GM19043 (cell line): ENCODE data around the gene TNP2.

ENCODE experiments used
- ATAC-seq: cut with Tn5 transposase; IDR thresholded peaks from one replicate; pipeline ENCODE4 v1.9.1; 2021; ENCODE audit warnings: low read depth; ENCODE audit not compliant: unreplicated experiment

The TNP2 gene

DNA sequence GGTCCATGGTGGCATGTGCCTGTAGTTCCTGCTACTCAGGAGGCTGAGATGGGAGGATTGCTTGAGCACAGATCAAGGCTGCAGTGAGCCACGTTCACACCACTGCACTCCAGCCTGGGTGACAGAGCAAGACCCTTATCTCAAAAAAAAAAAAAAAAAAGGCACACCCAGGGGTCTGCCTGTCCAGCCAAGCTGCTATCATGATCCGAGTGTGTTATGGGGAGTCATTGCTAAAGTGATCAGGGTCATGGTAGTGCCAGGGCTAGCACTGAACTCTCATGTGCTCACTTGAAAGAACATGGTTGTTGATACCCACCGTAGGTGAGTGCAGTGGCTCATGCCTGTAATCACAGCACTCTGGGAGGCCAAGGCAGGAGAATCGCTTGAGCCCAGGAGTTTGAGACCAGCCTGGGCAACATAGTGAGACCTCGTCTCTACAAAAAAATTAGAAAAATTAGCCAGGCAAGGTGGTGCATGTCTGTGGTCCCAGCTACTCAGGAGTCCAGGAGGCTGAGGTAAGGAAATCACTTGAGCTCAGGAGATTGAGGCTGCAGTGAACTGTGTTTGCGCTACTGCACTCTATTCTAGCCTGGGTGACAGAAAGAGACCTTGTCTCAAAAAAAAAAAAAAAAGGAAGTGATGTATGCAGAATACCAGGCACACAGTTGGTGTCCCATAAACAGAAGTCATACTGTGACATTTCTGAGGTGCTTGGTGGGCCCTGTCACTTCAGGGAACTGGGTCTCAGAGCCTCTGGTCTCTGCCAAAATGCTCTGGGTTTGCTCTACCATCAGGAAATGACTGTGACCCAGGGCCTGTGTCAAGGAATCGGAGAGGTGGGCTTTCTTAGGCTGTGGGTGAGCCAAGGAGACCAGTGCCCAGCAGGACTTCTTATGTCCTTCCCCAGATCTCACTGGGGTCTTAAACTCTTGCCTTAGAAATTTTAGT is 9.8 kb upstream of the TNP2 start:
- ATAC-seq = no peak

DNA sequence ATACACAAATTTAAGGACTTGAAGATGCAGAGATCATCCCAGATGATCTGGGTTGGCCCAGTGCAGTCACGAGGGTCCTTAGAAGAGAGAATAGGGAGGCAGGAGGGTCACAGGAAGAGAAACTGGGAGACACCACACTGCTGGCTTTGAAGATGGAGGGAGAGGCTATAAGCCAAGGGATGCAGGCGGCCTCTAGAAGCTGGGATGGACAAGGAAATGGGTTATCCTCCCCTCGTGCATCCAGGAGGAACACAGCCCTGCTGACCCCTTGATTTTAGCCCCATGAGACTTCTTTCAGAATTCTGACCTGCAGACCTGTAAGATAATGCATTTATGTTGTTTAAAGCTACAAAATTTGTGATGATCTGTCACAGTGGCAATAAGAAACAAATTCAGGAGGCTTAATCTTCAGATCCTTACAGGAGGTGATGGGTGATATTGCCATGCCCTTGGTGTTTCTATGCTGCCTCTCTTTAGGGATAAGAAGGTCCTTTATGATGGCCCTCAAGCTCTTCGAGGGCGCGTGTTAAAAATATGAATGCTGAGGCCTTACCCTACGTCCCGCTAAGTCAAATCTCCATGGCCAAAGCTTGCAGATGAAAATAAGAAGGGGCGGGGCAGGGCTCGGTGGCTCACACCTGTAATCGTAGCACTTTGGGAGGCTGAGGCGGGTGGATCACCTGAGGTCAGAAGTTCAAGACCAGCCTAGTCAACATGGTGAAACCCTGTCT is 8.6 kb upstream of the TNP2 start:
- ATAC-seq = no peak

DNA sequence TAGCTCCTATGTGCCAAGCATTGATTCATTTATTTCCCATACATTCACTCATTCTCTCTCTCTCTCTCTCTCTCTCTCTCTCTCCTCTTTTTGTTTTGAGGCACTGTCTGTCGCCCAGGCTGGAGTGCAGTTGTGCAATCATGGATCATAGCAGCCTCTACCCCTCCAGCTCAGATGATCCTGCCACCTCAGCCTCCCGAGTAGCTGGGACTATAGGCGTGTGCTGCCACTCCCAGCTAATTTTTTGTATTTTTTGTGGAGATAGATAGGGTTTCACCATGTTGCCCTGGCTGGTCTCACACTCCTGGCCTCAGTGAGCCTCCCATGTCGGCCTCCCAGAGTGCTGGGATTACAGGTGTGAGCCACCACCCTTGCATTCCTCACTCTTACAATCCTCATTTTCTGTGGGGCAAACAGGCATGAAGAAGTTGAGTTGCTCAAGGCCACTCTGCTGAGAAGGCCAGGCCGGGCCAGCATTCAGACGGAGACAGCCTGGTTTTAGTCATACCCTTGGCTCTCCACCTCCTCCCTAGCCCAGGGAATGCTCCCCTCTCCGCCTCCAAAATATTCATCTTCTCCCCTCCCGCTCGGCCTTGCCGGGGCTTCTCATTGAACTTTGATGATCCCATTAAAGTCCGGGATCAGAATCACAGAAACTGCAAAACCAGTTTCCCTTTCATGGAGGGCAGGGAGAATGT is 7.9 kb upstream of the TNP2 start:
- ATAC-seq = no peak

DNA sequence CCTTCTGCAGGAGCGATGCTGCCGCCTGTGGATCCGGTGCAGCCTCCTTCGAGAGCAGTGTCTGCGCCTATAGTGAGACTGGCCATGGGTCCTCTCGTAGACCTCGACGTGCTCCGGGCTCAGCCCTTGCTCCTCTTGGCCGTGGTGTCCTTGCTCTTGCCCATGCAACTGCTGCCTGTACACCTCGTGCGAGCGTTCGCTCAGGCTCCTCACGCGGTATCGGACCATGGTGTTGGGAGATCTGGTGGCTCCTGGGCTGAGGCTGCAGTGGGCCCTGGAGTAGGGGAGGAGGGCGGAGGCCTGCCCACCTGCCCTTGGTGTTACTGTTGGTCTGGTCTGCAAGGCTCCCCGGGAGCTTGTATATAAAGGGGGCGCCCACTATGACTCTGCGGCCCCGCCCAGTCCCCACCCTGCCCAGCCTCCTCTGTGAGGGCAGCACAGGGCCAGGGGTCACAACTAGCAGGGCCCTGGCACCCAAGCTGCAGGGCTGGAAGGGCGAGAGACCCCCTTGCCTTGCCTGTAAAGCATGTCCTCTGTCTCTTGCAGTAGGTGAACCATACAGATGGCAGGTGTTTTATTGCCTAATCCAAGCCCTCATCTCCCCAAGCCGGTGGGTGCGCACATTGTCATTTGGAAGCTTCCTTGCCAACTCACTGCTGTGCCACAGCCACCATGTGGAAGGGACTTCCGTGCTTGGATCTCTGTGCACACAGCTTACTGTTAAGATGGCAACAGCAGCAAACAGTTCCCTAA is 7.2 kb upstream of the TNP2 start, which contains the start of gene PRM2:
Gene PRM2 (minus strand): TSS at position 338 of the 753 bp plus-strand sequence. CDS start 110 bp downstream, at position 228.
- ATAC-seq = no peak

DNA sequence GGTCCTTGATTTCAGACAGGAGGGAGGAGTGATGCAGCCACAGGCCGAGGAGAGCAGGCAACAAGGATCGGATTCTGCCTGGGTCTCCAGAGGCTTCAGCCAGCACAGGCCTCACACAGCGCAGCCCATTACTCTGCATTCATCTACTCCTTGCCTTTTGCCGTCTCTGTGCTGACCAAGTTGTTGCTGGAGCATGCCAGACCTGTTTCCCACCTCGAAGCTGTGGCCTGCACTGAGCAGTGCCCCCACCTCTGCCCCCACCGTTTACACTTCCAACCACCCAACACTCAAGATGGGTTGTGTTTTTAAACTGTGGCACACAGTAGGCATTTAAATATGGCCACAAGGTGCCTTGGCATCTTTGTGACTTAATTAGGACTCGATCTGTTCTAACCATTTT is 5.8 kb upstream of the TNP2 start:
- ATAC-seq = no peak

DNA sequence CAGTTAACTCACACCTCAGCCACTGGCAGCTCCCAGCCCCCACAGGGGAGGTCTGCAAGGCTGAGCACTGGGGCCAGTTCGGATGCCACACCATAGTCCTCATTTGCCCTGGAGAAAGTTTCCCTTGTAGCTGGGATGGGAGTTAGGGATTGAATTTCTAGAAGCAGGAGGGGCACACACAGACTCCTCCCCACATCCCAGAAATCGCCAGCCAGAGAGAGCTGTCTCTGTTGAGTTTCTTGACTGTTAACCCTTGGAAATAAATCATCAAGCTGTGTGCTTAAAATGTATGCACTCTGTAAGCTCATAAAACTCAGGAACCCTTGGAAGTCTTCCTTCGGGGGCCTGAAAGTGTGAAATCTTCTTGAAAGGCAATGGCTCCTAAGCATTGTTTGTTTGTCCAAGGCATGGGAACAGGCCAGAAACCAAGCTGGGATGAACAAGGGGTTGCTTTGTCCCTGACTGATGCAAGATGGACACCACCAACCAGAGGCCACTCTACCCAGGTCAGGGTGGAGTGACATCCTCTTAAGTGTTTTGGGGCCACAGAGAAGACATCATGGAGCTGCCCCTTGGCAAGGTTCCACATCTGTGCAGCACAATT is 4.7 kb upstream of the TNP2 start:
- ATAC-seq = no peak

DNA sequence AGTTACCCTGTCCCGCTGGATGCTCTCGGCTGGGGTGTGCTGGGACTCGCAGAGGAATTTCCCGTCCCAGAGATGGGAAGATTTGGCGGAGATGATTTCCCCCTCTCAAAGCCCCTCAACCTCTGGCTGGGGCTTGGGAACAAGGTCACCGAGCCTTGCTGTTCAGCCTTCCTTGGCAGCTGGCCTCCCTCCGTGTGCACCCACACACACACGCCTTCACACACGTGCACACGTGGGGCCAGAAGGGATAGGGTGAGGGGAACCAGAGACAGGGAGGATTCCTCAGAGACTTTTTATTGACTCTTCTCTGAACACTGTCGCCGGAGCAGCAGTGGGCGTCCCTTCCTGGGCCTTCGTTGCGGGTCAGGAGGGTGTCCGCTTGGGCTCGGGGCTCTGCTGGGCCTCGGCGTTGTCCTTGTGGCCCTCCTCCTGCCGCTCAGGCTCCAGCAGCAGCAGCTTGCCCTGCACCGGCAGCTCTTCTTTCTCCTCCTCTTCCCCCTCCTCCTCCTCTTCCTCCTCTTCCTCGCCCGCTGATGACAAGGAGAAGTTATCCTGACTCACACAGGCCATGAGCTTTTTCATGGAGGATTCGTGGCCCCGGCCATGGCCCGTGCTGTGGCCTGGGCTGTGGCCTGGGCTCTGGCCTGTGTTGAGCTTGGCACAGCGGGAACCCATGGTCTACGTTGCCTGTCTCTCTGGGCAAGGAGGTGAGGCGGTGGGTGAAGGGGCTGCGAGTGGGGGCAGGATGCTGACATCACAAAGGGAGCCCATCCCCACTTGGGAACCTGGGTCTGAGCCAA is 4.0 kb upstream of the TNP2 start, which contains the start of gene PRM3:
Gene PRM3 (minus strand): TSS at position 709 of the 800 bp plus-strand sequence. CDS start 34 bp downstream, at position 675.
- no peak for ATAC-seq

DNA sequence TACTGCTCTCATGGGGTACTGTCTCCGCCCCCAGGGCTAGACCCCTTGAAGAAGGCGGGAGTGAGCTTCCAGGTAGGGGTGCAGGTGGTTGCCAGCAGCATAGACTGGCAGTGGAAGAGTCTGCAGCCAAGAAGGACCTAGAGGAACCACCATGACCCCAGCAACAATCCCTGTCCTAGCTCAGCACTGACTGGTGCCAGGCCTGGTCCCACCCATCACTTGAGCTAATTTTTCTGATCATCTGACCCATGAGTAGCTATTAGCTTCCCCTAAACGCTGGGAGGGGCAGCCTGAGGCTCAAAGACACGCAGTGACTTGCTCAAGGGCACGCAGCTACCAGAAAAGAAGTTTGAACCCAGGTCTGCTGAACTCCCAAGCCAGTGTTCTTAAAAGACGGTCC is 3.4 kb upstream of the TNP2 start:
- ATAC-seq = no peak

DNA sequence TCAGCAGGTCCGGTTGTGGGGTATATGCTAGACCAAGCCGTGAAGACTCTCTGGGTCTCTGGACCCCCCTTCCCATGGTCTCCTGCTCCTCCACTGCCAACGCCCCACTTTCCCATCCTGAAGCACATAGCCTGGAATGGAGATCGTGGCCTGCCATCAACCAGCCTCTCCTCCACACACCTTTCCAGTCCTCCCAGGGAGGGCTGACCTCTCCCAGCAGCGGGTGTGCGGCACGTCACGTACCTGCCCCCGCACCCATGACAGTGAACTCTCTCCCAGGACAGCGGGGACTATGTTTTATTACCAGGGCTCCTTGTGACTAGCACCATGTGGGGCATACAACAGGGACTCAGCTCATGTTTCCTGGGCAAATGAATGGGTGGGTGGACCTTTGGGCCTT is 2.5 kb upstream of the TNP2 start:
- no peak for ATAC-seq

DNA sequence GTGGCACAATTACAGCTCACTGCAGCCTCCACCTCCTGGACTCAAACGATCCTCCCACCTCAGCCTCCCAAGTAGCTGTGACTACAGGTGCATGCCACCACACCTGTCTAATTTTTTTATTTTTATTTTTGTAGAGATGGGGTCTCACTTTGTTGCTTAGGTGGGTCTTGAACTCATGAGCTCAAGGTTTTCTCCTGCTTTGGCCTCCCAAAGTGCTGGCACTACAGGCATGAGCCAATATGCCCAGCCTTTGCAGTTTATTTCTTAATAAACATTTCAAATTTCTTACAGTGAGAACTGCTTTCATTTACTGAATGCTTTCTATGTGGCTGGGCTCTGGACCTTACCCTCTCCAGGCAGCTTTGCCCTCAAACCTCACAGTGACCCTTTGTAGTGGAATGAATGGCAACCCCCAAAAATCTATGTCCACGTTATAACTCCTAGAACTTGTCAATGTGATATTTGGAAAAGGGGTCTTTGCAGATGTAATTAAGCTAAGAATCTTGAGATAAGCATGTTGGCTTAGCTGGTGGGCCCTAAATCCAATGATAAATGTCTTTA is 1.6 kb upstream of the TNP2 start:
- ATAC-seq = no peak

DNA sequence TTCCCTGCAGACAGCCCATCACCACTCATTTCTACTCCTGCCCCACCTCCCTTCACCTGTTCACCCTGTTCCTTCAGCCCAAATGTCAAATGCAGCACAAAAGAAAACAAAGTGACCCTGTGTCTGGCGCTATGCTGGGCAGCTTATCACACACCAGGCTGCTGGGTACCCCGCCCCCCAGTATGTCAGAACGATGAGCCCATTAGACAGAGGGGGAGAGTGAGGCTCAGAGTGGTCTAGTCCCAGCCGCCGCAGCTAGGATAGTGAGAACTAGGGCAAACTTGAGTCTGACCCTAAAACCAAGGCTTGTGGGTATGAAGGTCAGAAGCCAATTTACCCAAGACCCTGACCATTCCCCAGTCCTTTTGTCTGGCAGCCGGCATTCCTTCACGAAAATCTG is 4.0 kb downstream of the TNP2 start:
- no peak for ATAC-seq

DNA sequence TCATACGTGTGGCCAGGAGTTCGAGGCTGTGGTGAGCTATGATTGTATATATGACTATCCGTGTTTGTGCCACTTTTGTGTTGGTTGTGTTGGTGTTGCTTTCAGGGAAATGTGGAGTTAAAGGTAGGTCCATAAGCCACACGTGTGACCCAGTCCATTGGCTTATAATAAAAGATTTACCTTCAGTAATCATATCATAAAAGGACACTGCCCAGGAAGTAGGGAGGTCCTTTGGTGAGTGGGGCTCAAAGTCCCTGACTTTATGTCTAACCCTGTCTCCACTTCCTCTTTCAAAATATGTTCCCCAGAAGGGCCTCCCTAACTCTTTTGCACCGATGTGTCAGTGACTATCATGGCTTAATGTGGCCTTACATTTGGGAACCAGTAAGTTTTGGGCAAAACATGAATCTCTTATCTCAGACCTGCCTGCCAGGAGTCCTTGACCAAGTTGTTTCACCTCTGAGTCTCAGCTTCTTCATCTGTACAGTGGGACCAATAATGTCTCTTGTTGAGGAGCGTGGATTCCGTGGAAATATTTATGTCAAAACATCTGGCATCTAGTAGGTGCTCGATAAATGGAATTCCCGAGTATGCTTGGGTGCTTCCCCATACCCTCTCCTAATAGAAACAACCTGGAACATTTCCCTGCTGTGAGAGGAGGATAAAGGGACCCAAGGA is 4.8 kb downstream of the TNP2 start:
- no peak for ATAC-seq

DNA sequence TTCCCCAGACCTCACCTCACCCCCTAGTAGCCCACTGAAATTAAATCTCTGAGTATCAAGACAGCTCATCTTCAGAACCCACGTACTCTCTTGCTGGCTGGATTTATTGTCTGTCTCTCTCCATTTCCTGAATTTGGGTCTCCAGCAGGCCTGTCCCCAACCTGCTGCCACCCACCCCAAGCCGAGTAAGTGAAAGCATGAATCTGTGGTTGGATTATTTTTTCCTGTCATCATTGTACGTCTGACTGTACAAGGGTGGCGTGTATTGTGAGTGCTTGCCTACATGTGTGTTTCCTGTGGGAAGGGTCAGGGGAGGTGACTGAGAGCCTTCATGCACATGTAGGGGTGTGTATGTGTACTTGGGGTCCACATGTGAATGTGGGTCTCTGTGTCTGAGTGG is 5.4 kb downstream of the TNP2 start:
- ATAC-seq = no peak

DNA sequence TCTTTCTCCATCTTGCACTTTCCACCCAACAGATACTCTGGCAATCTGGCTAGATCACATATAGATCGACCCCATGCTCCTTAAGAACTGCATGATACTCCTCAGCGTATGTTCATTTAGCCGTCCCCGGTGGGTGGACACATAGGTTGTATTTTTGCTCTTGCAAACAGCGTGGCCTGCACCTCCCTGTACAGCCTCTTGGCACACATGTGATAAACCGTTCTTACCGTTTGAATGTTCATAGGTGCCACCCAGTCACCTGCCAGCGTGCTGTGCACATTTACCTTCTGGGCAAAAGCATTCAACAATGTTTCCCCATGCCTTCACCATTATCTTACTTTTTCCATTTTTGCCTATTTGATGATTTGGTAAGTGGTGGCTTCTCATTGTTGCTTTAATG is 6.2 kb downstream of the TNP2 start:
- ATAC-seq = no peak

DNA sequence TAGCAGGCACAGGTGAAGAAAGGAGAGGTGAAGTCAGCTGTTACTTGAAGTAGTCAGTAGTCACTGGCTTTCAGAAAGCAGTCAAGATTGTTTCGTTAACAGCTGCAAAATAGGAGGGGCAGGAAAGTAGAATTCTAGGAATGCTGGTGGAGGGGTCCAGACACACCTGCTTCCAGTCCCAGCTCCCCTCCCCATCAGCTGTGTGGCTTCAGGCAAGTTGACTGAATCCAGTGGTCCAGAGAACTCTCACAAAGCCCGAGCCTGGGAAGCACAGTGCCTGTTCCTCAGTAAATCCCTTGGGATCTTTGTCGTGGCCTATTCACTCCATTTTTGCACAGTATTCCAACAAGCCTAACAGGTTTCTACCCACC is 8.5 kb downstream of the TNP2 start:
- ATAC-seq = no peak

DNA sequence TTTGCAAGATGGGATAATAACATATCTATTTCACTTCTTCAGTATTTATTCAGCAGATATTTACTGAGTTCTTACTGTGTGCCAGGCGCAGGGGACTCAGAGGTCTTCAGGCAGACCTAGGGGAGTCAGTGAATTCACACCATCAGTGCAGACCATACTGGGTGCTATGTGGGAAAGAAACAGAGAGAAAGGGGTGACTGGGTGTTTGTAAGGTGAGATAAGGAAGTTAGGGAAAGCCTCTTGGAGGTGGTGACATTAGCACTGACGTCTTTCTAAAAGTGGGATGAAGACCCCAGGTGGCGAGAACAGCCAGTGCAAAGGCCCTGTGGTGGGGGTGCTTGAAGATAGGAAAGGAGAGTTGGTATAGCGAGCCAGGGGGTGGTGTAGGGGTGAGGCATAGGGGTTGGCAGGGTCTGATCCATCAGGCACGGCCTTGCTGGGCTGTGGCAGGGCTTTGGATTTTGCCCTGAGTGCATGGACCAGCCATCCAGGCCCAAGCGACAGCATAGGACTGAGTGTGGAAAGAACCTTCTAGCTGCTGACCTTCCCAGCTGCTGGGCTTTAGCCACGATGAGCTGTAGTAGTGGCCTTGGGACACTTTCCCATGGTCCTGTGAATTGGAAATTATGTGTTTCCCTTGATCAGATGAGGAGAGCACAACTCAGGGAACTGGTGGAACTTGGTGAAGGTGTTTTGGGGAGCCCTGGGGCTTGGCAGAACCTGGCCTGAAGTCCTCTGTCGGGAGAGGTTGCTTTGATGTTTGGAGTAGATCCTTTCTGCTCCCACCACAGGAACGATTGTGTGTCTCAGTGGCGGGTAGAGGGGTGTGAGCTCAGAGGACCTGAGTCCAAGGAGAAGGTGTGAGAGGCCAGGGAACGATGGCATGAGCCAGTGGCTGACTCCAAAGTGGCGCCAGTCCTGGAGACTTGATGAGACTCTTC is 9.2 kb downstream of the TNP2 start:
- ATAC-seq = no peak
